ENCODE results near the gene SRMS.

SRMS gene

DNA sequence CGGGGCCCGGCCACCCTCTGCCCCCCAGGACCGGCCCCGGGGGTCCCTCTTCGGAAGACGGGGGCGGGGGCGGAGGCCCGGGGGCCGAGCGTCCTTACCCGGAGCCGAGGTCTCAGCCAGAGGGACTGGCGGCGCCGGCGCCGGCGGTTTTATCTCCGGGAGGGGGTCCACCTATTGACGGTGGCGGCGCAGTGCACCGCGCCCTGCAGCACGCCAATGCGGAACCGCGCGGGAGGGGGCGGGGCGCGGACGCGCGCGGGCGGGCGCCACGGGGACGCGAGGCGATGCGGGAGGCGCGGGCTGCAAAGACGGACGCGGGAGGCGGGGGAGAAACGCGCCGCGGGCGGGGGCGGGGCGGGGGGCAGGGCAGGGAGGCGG, 48.6 kb downstream of the SRMS start, which contains the start of gene EEF1A2:
Gene EEF1A2, minus strand, starts transcription at position 124 of the 378 bp plus-strand sequence. CDS start 1,320 bp downstream, outside the sequence.
- Histone ChIP-seq H3K36me3 (ENCODE audit: control insufficient read depth, insufficient read depth, low read length) (no peaks in the 10 kb centered on the region), H3K9ac (no peak within 1 kb of the TSS), H3K27ac (no peak within 1 kb of the TSS), H2AFZ (peak within 1 kb of the TSS; percentile 81), H3K4me2 (ENCODE audit: low read length) (peak within 1 kb of the TSS; percentile 79), H3K9me3 (ENCODE audit: control insufficient read depth, low read length) (no peaks in the 10 kb centered on the region), H3K27me3 (ENCODE audit: control insufficient read depth, insufficient read depth, low read length) (no peaks in the 10 kb centered on the region), H3K79me2 (no peaks in the 10 kb centered on the region), H3K4me3 (ENCODE audit: low read depth, low read length) (peak within 1 kb of the TSS; percentile 55), H3K4me1 (peaks cover 3% of the 10 kb centered on the region)
- TF ChIP-seq, protein P1, sequence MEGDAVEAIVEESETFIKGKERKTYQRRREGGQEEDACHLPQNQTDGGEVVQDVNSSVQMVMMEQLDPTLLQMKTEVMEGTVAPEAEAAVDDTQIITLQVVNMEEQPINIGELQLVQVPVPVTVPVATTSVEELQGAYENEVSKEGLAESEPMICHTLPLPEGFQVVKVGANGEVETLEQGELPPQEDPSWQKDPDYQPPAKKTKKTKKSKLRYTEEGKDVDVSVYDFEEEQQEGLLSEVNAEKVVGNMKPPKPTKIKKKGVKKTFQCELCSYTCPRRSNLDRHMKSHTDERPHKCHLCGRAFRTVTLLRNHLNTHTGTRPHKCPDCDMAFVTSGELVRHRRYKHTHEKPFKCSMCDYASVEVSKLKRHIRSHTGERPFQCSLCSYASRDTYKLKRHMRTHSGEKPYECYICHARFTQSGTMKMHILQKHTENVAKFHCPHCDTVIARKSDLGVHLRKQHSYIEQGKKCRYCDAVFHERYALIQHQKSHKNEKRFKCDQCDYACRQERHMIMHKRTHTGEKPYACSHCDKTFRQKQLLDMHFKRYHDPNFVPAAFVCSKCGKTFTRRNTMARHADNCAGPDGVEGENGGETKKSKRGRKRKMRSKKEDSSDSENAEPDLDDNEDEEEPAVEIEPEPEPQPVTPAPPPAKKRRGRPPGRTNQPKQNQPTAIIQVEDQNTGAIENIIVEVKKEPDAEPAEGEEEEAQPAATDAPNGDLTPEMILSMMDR (IDR thresholded peaks at IDR 0.05) = peak; percentile 22

DNA sequence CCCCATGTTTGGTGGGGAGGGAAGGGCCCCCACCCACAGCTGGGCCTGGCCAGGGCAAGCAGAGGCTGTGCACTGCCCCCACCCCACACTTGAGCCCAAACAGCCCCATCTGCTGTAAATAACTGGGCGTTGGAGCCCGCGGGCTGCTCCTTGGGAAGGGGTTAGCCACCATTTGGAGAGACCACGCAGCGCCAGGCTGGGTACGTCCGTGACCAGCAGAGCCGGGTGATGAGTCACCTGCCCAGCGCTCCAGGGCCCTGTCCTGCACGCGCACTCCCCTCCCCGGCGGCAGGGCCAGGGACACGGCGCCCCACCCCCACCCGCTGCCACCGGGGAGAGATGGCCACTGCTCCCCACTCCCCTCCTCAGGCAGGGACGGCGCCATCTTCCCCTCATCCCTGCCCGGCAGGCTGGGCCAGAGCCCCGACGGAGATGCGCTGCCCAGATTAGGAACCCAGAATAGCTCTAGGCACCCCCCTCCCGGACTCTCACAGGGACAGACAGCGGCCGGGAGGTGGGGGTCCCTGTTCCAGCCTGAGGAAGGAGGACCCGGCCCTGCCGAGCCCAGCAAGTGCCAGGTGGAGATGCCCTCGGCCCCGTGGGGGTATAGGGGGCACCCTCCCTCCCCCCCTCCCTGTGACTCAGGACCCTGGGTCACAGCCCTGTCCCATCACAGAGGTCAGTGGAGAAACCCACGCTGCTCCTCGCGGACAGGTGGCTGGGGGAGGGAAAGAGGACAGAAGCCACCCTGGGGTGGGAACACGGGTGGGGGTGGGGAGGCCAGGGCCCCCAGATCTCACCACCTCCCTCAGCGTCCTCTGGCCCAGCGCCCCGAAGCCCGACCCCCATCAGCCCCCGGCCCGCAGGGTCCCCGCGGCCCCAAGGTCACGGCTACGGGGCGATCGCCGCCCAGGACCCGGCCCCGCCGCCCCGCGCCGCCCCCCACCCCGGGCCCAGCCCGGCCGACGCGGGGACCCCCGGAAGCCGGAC, 49.3 kb downstream of the SRMS start:
- Histone ChIP-seq H3K4me2 (ENCODE audit: low read length) (peak overlapping the region; percentile 79), H3K9ac (no peak overlapping the region), H3K27me3 (ENCODE audit: control insufficient read depth, insufficient read depth, low read length) (no peaks in the 10 kb centered on the region), H3K79me2 (no peaks in the 10 kb centered on the region), H3K27ac (no peak overlapping the region), H3K4me1 (peaks cover 3% of the 10 kb centered on the region), H3K4me3 (ENCODE audit: low read depth, low read length) (peak overlapping the region; percentile 55), H3K36me3 (ENCODE audit: control insufficient read depth, insufficient read depth, low read length) (no peaks in the 10 kb centered on the region), H3K9me3 (ENCODE audit: control insufficient read depth, low read length) (no peaks in the 10 kb centered on the region), H2AFZ (peak overlapping the region; percentile 81)
- TF ChIP-seq, protein P1 (IDR thresholded peaks at IDR 0.05) = no peak

DNA sequence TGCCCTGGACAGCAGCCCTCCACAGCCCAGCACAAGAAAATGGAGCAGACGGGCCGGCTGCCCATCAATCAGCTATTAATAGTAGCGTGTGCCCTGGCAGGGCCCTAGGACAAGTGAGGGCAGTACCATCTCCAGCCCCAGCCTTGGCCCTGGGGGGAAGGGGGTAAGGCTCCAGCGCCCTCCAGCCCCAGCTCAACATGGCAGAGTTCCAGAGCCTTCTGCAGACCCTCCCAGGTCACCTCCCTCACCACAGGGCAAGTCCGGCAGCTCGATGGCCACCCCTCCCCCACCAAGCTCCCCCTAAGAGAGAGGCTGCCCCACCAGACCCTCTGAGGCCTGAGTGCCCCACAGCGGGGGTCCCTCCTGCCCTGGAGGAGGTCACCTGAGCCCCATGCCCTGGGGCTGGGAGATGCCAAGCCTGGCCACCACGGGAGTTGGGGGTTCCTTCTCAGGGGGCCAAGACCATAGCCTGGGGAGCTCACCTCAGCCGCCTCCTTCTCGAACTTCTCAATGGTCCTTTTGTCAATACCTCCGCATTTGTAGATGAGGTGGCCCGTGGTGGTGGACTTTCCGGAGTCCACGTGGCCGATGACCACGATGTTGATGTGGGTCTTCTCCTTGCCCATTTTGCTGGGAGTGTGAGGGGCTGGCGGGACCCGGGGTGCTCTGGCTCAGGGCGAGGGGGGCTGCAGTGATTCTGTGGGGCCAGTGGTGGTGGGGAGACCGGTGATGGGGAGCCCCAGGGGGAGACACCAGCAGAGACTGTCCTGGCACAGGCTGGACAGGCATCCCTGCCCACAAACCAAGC, 50.2 kb downstream of the SRMS start:
- peak overlapping the region; percentile 79 for H3K4me2 ChIP-seq (ENCODE audit: low read length)
- H2AFZ ChIP-seq = no peak overlapping the region
- H3K27me3 ChIP-seq (ENCODE audit: control insufficient read depth, insufficient read depth, low read length) = no peaks in the 10 kb centered on the region
- TF ChIP-seq, protein P1 (IDR thresholded peaks at IDR 0.05) = no peak
- no peaks in the 10 kb centered on the region for H3K79me2 ChIP-seq
- peaks cover 3% of the 10 kb centered on the region for H3K4me1 ChIP-seq
- H3K36me3 ChIP-seq (ENCODE audit: control insufficient read depth, insufficient read depth, low read length) = no peaks in the 10 kb centered on the region
- H3K9me3 ChIP-seq (ENCODE audit: control insufficient read depth, low read length) = no peaks in the 10 kb centered on the region
- H3K9ac ChIP-seq = no peak overlapping the region
- no peak overlapping the region for H3K27ac ChIP-seq
- H3K4me3 ChIP-seq (ENCODE audit: low read depth, low read length) = peak overlapping the region; percentile 55

DNA sequence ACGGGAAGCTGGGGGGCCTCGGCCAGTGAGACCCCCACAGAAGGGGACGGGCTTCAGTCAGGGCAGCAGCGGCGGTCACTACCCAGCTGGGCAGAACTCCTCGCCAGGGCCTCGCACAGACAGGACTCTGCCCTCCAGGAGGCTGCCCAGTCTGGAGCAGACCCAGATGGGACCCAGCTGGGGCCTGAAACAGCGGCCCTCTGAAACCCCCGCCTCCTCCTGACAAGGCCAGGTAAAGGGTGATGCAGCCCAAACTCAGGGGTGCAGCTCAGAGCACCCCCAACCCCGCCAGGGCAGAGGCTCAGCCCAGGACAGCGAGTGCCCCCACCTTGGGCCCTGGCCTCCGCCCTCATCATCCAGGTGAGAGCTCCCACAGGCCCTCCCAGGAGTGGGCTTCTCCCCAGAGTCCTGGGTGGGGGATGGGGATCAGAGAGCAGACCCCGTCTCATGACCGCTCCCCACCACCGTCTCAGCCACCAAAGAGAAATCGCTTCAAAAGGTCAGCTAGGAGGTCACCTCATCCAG, 50.9 kb downstream of the SRMS start:
- H3K4me2 ChIP-seq (ENCODE audit: low read length) = peak overlapping the region; percentile 12
- H3K27me3 ChIP-seq (ENCODE audit: control insufficient read depth, insufficient read depth, low read length) = no peaks in the 10 kb centered on the region
- no peaks in the 10 kb centered on the region for H3K79me2 ChIP-seq
- TF ChIP-seq, protein P1 (IDR thresholded peaks at IDR 0.05) = no peak
- H3K27ac ChIP-seq = no peak overlapping the region
- H2AFZ ChIP-seq = peak overlapping the region; percentile 68
- peaks cover 3% of the 10 kb centered on the region for H3K4me1 ChIP-seq
- no peak overlapping the region for H3K4me3 ChIP-seq (ENCODE audit: low read depth, low read length)
- no peaks in the 10 kb centered on the region for H3K36me3 ChIP-seq (ENCODE audit: control insufficient read depth, insufficient read depth, low read length)
- no peaks in the 10 kb centered on the region for H3K9me3 ChIP-seq (ENCODE audit: control insufficient read depth, low read length)
- no peak overlapping the region for H3K9ac ChIP-seq
